ENCODE results near the gene GALNT10.

Gene GALNT10

DNA sequence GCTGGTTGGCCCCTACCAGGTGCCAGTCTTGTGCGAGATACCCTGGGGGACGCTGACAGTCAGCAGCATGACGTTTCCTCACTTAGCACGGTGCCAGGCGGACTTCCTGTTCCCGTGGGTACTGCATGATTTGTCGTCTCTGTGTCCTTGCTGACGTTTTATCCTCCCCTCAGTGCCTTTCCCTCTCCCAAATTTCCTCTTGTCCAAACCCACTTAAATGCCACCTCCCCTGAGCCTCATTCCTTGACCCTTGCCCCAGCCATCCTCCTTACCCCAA is 194.6 kb downstream of the GALNT10 start:
- Histone ChIP-seq H3K4me3 (ENCODE audit: low read depth, low read length) (no peak overlapping the region), H3K79me2 (ENCODE audit: control insufficient read depth, insufficient read depth, low read length, poor library complexity) (no peaks in the 10 kb centered on the region), H2BK120ac (ENCODE audit: insufficient read depth, low read length, poor library complexity) (no peak overlapping the region), H4K8ac (ENCODE audit: low read depth, low read length) (no peak overlapping the region), H3K4me1 (ENCODE audit: control insufficient read depth in 1 of 2, insufficient read depth in 2 of 2, low read length in 2 of 2) (peaks cover 4 to 6% of the 10 kb centered on the region in 2 experiments), H3K27ac (ENCODE audit: low read depth, low read length) (no peak overlapping the region), H3K18ac (ENCODE audit: low read length) (no peak overlapping the region), H3K4me2 (ENCODE audit: low read length) (no peak overlapping the region), H3K14ac (ENCODE audit: low read length) (no peak overlapping the region), H3K36me3 (ENCODE audit: control insufficient read depth in 1 of 2, insufficient read depth in 2 of 2, low read length in 2 of 2) (peaks cover 27 to 51% of the 10 kb centered on the region in 2 experiments), H2BK12ac (ENCODE audit: low read length) (no peak overlapping the region), H3K27me3 (ENCODE audit: insufficient read depth, low read length) (no peaks in the 10 kb centered on the region), H2AFZ (ENCODE audit: insufficient read depth, low read length, poor library complexity) (no peak overlapping the region), H4K91ac (ENCODE audit: low read depth, low read length) (no peak overlapping the region), H2AK5ac (ENCODE audit: low read length) (no peak overlapping the region), H3K23ac (ENCODE audit: low read length) (no peak overlapping the region), H4K12ac (ENCODE audit: low read depth, low read length) (no peak overlapping the region), H3K4ac (ENCODE audit: low read depth, low read length) (no peak overlapping the region), H3K79me1 (ENCODE audit: low read length) (peaks cover 5% of the 10 kb centered on the region), H2BK5ac (ENCODE audit: low read depth, low read length, poor library complexity) (no peak overlapping the region), H3K9ac (ENCODE audit: low read length) (no peak overlapping the region), H3K9me3 (ENCODE audit: insufficient read depth, low read depth, low read length) (no peaks in the 10 kb centered on the region)
- no peak for DNase-seq
- no CpG with 5 or more reads among the region's 8 CpGs for WGBS (ENCODE audit: extremely low coverage, insufficient coverage, insufficient read length)

DNA sequence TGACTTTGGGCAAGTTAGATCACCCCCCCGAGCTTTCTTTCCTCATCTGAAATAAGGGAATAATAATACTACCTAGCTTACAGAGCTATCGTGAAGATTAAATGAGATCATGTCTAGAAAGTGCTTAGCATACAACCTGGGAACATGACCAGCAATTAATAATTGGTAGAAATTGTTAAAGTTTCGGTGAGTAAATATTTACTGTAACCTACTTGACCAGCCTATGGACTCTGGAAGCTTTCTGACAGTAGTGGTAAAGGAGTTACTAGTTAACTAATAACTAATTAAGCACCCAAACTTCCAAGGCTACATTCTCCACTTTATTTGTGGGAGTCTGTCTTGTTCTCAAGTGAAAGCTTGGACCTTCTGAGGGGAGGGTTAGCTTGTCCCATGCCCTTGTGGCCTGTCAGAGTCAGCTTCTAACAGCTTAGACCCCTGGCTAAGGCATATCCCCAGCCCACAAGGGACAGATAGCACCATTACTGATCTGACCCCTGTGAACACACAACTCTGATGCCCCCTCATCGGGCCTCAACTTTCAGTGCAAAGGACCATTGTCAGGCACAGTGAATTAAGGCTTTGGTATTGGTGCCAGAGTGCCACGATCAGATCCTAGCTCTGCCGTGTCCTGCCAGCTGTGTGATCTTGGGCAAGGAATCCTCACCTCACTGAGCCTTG is 196.6 kb downstream of the GALNT10 start:
- Histone ChIP-seq H3K4ac (ENCODE audit: low read depth, low read length) (no peak overlapping the region), H2BK12ac (ENCODE audit: low read length) (no peak overlapping the region), H3K4me3 (ENCODE audit: low read depth, low read length) (no peak overlapping the region), H3K27ac (ENCODE audit: low read depth, low read length) (no peak overlapping the region), H3K4me2 (ENCODE audit: low read length) (no peak overlapping the region), H3K79me2 (ENCODE audit: control insufficient read depth, insufficient read depth, low read length, poor library complexity) (no peaks in the 10 kb centered on the region), H3K36me3 (ENCODE audit: control insufficient read depth in 1 of 2, insufficient read depth in 2 of 2, low read length in 2 of 2) (peaks cover 24 to 44% of the 10 kb centered on the region in 2 experiments), H4K12ac (ENCODE audit: low read depth, low read length) (no peak overlapping the region), H3K18ac (ENCODE audit: low read length) (no peak overlapping the region), H4K8ac (ENCODE audit: low read depth, low read length) (no peak overlapping the region), H3K23ac (ENCODE audit: low read length) (peak overlapping the region; percentile 74), H2BK5ac (ENCODE audit: low read depth, low read length, poor library complexity) (no peak overlapping the region), H3K14ac (ENCODE audit: low read length) (no peak overlapping the region), H3K27me3 (ENCODE audit: insufficient read depth, low read length) (no peaks in the 10 kb centered on the region), H2AFZ (ENCODE audit: insufficient read depth, low read length, poor library complexity) (no peak overlapping the region), H2BK120ac (ENCODE audit: insufficient read depth, low read length, poor library complexity) (no peak overlapping the region), H3K9ac (ENCODE audit: low read length) (no peak overlapping the region), H4K91ac (ENCODE audit: low read depth, low read length) (no peak overlapping the region), H2AK5ac (ENCODE audit: low read length) (no peak overlapping the region), H3K4me1 (ENCODE audit: control insufficient read depth in 1 of 2, insufficient read depth in 2 of 2, low read length in 2 of 2) (no peaks in the 10 kb centered on the region), H3K9me3 (ENCODE audit: insufficient read depth, low read depth, low read length) (no peaks in the 10 kb centered on the region), H3K79me1 (ENCODE audit: low read length) (no peaks in the 10 kb centered on the region)
- DNase-seq, result no peak
- WGBS (ENCODE audit: extremely low coverage, insufficient coverage, insufficient read length), result no CpG with 5 or more reads among the region's 6 CpGs

DNA sequence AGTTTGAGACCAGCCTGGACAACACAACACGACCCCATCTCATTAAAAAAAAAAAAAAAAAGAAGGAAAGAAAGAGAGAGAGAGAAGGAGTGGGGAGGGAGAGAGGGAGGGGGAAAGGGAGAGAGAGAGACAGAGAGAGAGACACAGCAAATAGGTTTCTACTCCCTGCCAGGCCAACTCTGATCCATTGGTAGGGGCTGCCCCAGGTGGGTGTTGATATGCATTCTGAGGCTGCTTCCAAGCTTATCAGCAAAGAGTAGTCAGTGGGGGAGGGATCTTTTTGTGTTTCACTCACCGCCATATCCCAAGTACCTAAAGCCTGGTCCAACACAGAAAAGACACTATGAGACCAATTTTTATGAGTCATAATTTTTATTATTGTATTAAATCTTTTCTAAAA is 198.3 kb downstream of the GALNT10 start:
- Histone ChIP-seq H4K12ac (ENCODE audit: low read depth, low read length) (no peak overlapping the region), H3K4me1 (ENCODE audit: control insufficient read depth in 1 of 2, insufficient read depth in 2 of 2, low read length in 2 of 2) (no peaks in the 10 kb centered on the region), H3K18ac (ENCODE audit: low read length) (no peak overlapping the region), H3K14ac (ENCODE audit: low read length) (no peak overlapping the region), H3K9me3 (ENCODE audit: insufficient read depth, low read depth, low read length) (no peaks in the 10 kb centered on the region), H4K91ac (ENCODE audit: low read depth, low read length) (no peak overlapping the region), H3K27me3 (ENCODE audit: insufficient read depth, low read length) (no peaks in the 10 kb centered on the region), H2AFZ (ENCODE audit: insufficient read depth, low read length, poor library complexity) (no peak overlapping the region), H2AK5ac (ENCODE audit: low read length) (no peak overlapping the region), H4K8ac (ENCODE audit: low read depth, low read length) (no peak overlapping the region), H3K23ac (ENCODE audit: low read length) (no peak overlapping the region), H3K4me3 (ENCODE audit: low read depth, low read length) (no peak overlapping the region), H3K4ac (ENCODE audit: low read depth, low read length) (no peak overlapping the region), H3K4me2 (ENCODE audit: low read length) (no peak overlapping the region), H2BK5ac (ENCODE audit: low read depth, low read length, poor library complexity) (no peak overlapping the region), H2BK120ac (ENCODE audit: insufficient read depth, low read length, poor library complexity) (no peak overlapping the region), H3K27ac (ENCODE audit: low read depth, low read length) (no peak overlapping the region), H3K36me3 (ENCODE audit: control insufficient read depth in 1 of 2, insufficient read depth in 2 of 2, low read length in 2 of 2) (peaks cover 30 to 47% of the 10 kb centered on the region in 2 experiments), H3K9ac (ENCODE audit: low read length) (no peak overlapping the region), H3K79me2 (ENCODE audit: control insufficient read depth, insufficient read depth, low read length, poor library complexity) (no peaks in the 10 kb centered on the region), H2BK12ac (ENCODE audit: low read length) (no peak overlapping the region), H3K79me1 (ENCODE audit: low read length) (no peaks in the 10 kb centered on the region)
- no CpG with 5 or more reads among the region's 2 CpGs for WGBS (ENCODE audit: extremely low coverage, insufficient coverage, insufficient read length)
- DNase-seq, result no peak

DNA sequence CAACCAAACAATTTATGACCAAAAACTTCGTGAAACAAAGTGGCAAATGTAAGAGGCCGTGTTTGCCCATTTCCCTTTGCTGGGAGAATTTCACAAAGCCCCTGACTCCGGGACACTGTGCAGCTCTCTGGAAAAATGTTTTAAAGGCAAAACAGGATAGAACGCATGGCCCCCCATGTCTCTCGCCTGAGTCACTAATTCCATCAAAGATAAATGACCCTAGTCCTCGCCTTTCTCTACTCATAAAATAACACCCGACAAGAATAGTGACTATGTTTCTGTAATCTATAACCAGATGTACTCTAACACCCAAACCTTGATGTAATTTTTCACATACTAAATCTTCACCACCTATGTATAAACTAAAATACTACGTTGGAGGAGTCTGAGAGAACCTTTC is 199.6 kb downstream of the GALNT10 start:
- no peak overlapping the region for H3K4me2 ChIP-seq (ENCODE audit: low read length)
- H3K14ac ChIP-seq (ENCODE audit: low read length), result no peak overlapping the region
- no peak overlapping the region for H4K8ac ChIP-seq (ENCODE audit: low read depth, low read length)
- no peak for DNase-seq
- H4K91ac ChIP-seq (ENCODE audit: low read depth, low read length), result no peak overlapping the region
- H4K12ac ChIP-seq (ENCODE audit: low read depth, low read length), result no peak overlapping the region
- H3K36me3 ChIP-seq (ENCODE audit: control insufficient read depth in 1 of 2, insufficient read depth in 2 of 2, low read length in 2 of 2), result peaks cover 33 to 52% of the 10 kb centered on the region in 2 experiments
- no peak overlapping the region for H3K27ac ChIP-seq (ENCODE audit: low read depth, low read length)
- H3K18ac ChIP-seq (ENCODE audit: low read length), result no peak overlapping the region
- no peaks in the 10 kb centered on the region for H3K79me1 ChIP-seq (ENCODE audit: low read length)
- no peak overlapping the region for H3K9ac ChIP-seq (ENCODE audit: low read length)
- H2AK5ac ChIP-seq (ENCODE audit: low read length), result no peak overlapping the region
- no peak overlapping the region for H2BK12ac ChIP-seq (ENCODE audit: low read length)
- no peaks in the 10 kb centered on the region for H3K27me3 ChIP-seq (ENCODE audit: insufficient read depth, low read length)
- no peak overlapping the region for H2BK5ac ChIP-seq (ENCODE audit: low read depth, low read length, poor library complexity)
- no peak overlapping the region for H3K4ac ChIP-seq (ENCODE audit: low read depth, low read length)
- no CpG with 5 or more reads among the region's 8 CpGs for WGBS (ENCODE audit: extremely low coverage, insufficient coverage, insufficient read length)
- no peak overlapping the region for H3K4me3 ChIP-seq (ENCODE audit: low read depth, low read length)
- no peak overlapping the region for H2AFZ ChIP-seq (ENCODE audit: insufficient read depth, low read length, poor library complexity)
- no peaks in the 10 kb centered on the region for H3K9me3 ChIP-seq (ENCODE audit: insufficient read depth, low read depth, low read length)
- H3K4me1 ChIP-seq (ENCODE audit: control insufficient read depth in 1 of 2, insufficient read depth in 2 of 2, low read length in 2 of 2), result no peaks in the 10 kb centered on the region
- H3K79me2 ChIP-seq (ENCODE audit: control insufficient read depth, insufficient read depth, low read length, poor library complexity), result no peaks in the 10 kb centered on the region
- H2BK120ac ChIP-seq (ENCODE audit: insufficient read depth, low read length, poor library complexity), result no peak overlapping the region
- no peak overlapping the region for H3K23ac ChIP-seq (ENCODE audit: low read length)
